ENCODE results near the gene CHST3.

- TF ChIP-seq CTCF (conservative IDR thresholded peaks at IDR 0.05; ENCODE audit: low read depth, low read length) (no peak), EZH2 (IDR thresholded peaks at IDR 0.05; ENCODE audit: borderline replicate concordance, low read depth, low read length, poor library complexity, severe bottlenecking) (no peak)
Measured at GRCh38 chr10:72037266-72037665, 73.1 kb downstream of the CHST3 start.

All from A673 (cell line).